ENCODE results near the gene IPO4.

The IPO4 gene

GRCh38 chr14:24176599-24176998 lies 12.0 kb downstream of the IPO4 start:
- no peak for DNase-seq (ENCODE audit: low read depth in 2 of 2)

- DNase-seq (ENCODE audit: low read depth in 2 of 2), result no peak
These were observed 15.7 kb downstream of the IPO4 start for GRCh38 chr14:24172871-24173281.

- no peak for DNase-seq (ENCODE audit: low read depth in 2 of 2)
These were observed 16.3 kb downstream of the IPO4 start for GRCh38 chr14:24172261-24172860.

- DNase-seq (ENCODE audit: low read depth in 2 of 2), result peak; percentile 51 to 71
These were observed 17.0 kb downstream of the IPO4 start, which contains the start of gene REC8 for GRCh38 chr14:24171422-24172260. Gene REC8, plus strand, starts transcription at chr14:24172080. Its CDS starts 473 bp downstream, at chr14:24172553.

- DNase-seq (ENCODE audit: low read depth in 2 of 2), result no peak
These were observed 21.0 kb downstream of the IPO4 start for GRCh38 chr14:24167469-24168114.

- no peak for DNase-seq (ENCODE audit: low read depth in 2 of 2)
These were observed 22.8 kb downstream of the IPO4 start for GRCh38 chr14:24165785-24166184.

- no peak for DNase-seq (ENCODE audit: low read depth in 2 of 2)
These were observed 24.1 kb downstream of the IPO4 start for GRCh38 chr14:24164518-24164991.

- DNase-seq (ENCODE audit: low read depth in 2 of 2), result no peak
These were observed 26.5 kb downstream of the IPO4 start for GRCh38 chr14:24162093-24162492.

GRCh38 chr14:24160850-24161804 lies 27.5 kb downstream of the IPO4 start, which contains the start of gene IRF9:
Gene IRF9, plus strand, starts transcription at chr14:24161265. Its CDS starts 880 bp downstream, at chr14:24162145.
- DNase-seq (ENCODE audit: low read depth in 2 of 2), result peak; percentile 91 to 98

GRCh38 chr14:24160499-24160849 lies 28.1 kb downstream of the IPO4 start:
- no peak for DNase-seq (ENCODE audit: low read depth in 2 of 2)

- no peak for DNase-seq (ENCODE audit: low read depth in 2 of 2)
These were observed 28.7 kb downstream of the IPO4 start for GRCh38 chr14:24159777-24160498.

GRCh38 chr14:24157331-24157730 lies 31.3 kb downstream of the IPO4 start:
- no peak for DNase-seq (ENCODE audit: low read depth in 2 of 2)

GRCh38 chr14:24156840-24157239 lies 31.8 kb downstream of the IPO4 start:
- no peak for DNase-seq (ENCODE audit: low read depth in 2 of 2)

GRCh38 chr14:24155100-24155499 lies 33.5 kb downstream of the IPO4 start:
- no peak for DNase-seq (ENCODE audit: low read depth in 2 of 2)

- DNase-seq (ENCODE audit: low read depth in 2 of 2), result no peak
These were observed 37.1 kb downstream of the IPO4 start for GRCh38 chr14:24151404-24152080.

GRCh38 chr14:24150993-24151392 lies 37.6 kb downstream of the IPO4 start:
- DNase-seq (ENCODE audit: low read depth in 2 of 2), result no peak

- no peak for DNase-seq (ENCODE audit: low read depth in 2 of 2)
These were observed 38.0 kb downstream of the IPO4 start for GRCh38 chr14:24150567-24150966.

GRCh38 chr14:24150061-24150460 lies 38.6 kb downstream of the IPO4 start:
- DNase-seq (ENCODE audit: low read depth in 2 of 2), result no peak

- no peak for DNase-seq (ENCODE audit: low read depth in 2 of 2)
These were observed 39.2 kb downstream of the IPO4 start for GRCh38 chr14:24149302-24149969.
